Activated CD8-positive, alpha-beta memory T cell treated with anti-CD3 and anti-CD28 coated beads for 4 hours (primary cell): ENCODE measurements around the gene DNAJC7.
A peak's percentile ranks its signal among the peaks of the same experiment; 100 is the strongest.
"Not testable (repeated sequence)": the region's sequence is repeated elsewhere in the genome, so short reads cannot be mapped to it uniquely, and the experiment has no call there.

Source experiments
- DNase-seq, 2 donors: peaks; one replicate each; pipeline ENCODE4 v3.0.0-alpha.2; 2020; ENCODE audit warnings: low read depth in 2 of 2

DNAJC7 gene

GRCh38 chr17:41957031-41957868 is 60.0 kb downstream of the DNAJC7 start:
- DNase-seq = no peak

DNA sequence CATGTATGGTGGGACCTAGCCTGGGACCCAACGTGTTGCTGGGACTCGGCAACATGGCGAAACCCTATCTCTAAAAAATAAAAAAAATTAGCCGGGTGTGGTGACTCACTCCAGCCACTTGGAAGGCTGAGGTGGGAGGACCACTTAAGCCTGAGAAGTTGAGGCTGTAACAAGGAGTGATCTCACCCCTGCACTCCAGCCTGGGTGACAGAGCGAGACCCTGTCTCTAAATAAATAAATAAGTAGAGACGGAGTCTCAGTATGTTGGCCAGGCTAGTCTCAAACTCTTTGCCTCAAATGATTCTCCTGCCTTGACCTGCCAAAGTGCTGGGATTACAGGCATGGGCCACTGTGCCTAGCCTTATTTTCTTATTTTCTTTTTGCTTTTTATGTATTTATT is 60.7 kb downstream of the DNAJC7 start:
- DNase-seq = no peak

GRCh38 chr17:41948762-41949460 is 68.3 kb downstream of the DNAJC7 start:
- DNase-seq = no peak

DNA sequence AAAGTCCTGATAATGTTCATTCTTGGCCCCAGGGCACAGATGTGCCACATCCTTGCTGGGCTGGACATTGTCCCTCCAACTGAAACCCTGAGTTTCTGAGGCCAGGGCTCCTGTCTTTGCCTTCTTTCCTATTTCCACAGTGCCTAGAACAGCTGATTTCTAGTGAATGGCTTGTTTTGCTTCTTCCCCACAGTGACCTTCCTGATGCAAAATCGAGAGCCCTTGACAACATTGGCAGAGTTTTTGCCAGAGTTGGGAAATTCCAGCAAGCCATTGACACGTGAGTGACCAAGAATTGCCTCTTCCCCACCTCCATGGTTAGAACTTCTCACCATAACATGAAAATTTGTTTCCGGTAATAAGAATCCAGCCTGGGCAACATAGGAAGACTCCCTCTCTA is 72.3 kb downstream of the DNAJC7 start:
- no peak for DNase-seq

DNA sequence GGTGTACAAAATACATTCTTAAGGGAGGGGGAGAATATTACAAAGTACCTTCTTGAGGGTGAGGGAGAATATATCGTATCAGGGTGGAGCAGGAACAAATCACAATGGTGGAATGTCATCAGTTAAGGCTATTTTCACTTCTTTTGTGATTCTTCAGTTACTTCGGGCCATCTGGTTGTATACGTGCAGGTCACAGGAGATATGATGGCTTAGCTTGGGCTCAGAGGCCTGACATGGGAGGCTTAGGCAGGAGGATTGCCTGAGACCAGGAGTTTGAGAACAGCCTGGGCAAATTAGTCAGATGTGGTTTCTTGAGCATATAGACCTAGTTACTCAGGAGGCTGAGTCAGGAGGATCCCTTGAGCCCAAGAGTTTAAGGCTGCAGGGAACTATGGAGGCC is 73.7 kb downstream of the DNAJC7 start:
- DNase-seq = no peak

- DNase-seq = no peak
Observed at GRCh38 chr17:41942626-41943373, 74.4 kb downstream of the DNAJC7 start.

DNA sequence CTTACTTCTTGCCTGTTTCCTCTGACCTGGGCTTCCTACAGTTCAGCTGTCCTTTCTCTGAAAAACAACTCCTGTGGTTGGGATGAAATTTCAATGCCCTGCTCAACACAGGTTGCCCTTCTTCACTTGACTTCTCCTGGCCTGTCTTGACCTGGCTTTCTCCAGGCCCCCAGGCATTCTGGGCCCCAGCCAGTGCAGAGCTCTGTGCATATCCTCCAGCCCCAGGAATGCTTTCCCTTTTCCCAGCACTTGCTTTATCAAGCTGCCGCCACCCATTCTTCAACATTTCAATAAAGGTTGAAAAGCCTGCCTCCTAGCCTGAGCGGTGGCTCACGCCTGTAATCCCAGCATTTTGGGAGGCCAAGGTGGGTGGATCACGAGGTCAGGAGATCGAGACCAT is 76.1 kb downstream of the DNAJC7 start:
- DNase-seq = no peak

DNA sequence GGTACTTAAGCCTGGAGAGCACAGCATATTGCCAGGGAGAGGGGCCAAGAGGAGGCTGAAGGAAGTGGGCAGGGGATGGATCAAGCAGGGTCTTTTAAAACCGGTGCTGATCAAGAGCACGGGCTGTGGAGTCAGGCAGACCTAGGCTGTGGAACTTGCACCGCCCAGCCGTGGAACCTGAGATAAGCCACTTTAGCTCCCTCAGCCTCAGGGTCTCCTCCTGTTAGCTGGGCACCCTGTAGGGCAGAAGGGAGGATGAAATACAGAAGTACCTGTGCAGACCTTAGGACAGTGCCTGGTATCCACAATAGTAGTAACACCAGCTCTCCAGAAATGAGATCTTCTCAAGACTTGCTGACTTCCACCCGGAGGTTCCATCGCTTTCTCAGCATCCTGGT is 77.5 kb downstream of the DNAJC7 start:
- DNase-seq = no peak

DNA sequence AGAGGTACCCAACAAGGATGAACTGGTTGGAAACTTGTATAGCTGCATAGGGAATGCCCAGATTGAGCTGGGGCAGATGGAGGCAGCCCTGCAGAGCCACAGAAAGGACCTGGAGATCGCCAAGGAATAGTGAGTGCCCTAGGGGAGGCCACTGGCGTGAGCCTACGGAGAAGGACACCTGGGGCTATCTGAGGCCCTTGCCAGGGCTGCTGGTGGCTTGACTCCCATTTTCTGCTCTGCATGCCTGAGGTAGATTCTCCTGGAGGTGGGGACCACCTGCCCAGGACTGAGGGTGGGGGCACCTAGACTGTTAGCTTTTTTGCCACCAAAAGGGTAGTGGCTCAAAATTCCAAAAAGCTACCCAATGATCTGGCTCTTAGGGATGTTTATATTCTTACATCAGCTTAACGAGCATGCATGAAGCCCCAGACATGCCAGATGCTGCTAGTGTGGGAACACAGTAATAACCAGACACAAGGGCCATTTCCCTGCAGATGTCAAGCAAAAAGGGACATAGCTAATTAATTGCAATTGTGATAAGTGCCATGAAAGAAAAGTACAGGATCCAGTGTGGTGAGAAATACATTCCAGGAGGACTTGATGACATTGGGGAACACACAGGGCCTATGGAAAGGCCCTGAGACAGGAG is 78.1 kb downstream of the DNAJC7 start:
- DNase-seq = no peak

DNA sequence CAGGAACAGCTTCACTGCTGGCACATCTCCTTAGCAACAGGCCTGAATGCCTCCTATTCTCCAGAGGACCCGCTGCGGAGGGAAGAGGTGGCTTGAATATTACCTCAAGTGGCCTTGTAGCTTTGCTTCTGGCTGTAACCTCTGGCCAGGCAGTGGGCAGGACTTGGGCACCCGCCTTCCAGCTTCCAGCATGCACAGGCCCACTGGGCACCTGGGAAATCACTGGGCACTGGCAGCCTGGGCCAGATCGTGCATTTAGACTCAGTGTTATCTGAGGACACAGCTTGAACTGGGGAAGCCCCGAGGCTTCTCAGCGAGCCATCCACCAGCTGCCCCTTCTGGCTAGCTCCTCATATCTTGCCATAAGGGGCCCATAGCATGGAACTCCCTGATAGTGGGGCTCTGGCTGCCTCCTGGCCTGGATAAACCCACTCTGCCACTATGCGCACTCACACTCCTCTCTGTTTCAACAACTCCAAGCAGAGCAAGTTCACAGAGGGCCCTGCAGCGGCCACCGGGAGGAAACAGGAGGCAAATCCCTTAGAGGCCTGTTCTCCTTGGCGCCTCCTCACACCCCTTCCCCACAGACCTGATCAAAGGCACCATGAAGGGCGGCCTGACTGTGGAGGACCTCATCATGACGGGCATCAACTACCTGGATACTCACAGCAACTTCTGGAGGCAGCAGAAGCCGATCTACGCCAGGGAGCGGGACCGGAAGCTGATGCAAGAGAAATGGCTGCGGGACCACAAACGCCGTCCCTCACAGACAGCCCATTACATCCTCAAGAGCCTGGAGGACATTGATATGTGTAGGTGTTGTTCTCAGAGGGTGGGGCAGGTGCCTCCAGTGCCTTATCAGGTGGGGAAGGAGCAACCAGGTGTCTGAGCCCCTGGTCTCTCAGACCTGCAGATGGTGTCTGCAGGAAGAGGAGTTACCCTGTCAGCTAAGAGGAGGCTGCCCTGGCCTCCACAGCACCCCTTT is 79.0 kb downstream of the DNAJC7 start:
- no peak for DNase-seq

DNA sequence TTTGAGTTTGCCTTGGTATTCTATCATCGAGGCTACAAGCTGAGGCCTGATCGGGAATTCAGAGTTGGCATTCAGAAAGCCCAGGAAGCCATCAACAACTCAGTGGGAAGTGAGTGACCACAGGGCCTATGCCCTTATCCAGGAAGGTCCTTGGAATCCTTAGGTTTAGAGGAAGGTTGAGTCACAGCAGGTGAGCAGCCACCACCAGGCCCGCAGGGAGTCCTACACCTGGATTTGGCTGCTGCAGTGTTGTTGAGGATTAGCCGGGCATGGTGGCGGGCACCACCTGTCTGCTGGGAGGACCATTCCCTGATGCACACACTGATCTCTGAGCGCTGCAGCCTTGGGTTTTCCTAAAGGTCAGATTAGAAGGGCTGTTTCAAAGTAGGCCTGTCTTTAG is 81.6 kb downstream of the DNAJC7 start:
- no peak for DNase-seq

- DNase-seq = no peak
Observed at GRCh38 chr17:41932816-41933389, 84.3 kb downstream of the DNAJC7 start.

- DNase-seq = not testable (repeated sequence)
Observed at GRCh38 chr17:41931715-41932114, 85.5 kb downstream of the DNAJC7 start.

DNA sequence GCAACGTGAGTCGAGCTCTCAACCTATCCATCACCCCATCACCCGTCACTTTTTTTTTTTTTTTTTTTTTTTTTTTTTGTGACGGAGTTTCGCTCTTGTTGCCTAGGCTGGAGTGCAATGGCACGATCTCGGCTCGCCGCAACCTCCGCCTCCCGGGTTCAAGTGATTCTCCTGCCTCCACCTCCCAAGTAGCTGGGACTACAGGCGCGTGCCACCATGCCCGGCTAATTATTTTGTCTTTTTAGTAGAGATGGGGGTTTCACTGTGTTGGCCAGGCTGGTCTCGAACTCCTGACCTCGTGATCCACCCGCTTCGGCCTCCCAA is 86.4 kb downstream of the DNAJC7 start:
- DNase-seq = not testable (repeated sequence)

DNA sequence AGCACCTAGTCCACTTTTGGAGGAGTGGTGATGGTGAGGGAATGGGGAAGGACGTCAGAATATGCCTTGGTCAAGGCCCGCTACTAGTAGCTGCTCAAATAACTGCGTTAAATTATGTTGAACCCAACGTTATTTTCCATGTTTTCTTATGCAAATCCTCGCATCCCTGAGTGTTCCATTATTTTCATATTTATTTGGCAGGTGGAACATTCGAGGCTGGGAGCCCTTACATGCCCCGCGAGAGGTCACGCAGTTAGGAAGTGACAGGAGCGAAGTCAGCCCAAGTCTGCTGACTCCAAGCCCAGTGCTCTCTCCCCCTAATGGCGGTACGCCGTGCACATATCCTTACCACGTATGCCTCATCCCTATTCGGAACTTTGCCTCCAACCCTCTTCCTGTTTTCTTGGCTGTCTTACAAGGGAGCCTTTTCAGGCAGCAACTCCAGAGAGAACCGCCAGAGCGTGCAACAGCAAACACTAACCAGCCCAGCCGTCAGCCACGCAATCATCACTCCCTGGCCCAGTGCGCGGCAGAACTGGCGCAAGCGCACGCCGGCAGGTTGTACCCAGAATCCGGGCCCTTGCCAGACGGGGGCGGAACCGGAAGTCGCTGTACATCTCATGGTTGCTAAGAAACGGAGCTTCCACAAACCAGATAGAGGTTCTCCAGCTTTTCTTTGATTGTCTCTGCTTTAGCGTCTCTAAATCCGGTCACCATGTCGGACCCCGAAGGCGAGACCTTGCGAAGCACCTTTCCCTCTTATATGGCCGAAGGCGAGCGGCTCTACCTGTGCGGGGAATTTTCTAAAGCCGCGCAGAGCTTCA is 87.0 kb downstream of the DNAJC7 start, which contains the start of gene ODAD4:
Gene ODAD4, plus strand, starts transcription at position 609 of the 824 bp plus-strand sequence. Its CDS starts 107 bp downstream, at position 716.
- peak; percentile 90 to 92 for DNase-seq

- no peak for DNase-seq
Observed at GRCh38 chr17:41928693-41929251, 88.5 kb downstream of the DNAJC7 start.
